Gastrocnemius medialis (tissue), 4 donors: ENCODE measurements around the gene HMCN2. TPM values are rescaled to one million over a fixed set of nuclear protein-coding genes. Genes with fewer than 3 reads are reported as not detected.

Experiments
- ATAC-seq, 2 donors: fragments of 150-250 bp; one replicate each; pipeline ENCODE4 v1.9.1; 2016
- DNase-seq, 2 donors: peaks; one replicate each; pipeline ENCODE4 v3.0.0-alpha.2; 2019
- H3K27ac ChIP-seq, 4 donors: fragments of 200-600 bp; sonication (generic); 1 replicate in 1 of 4; 2 replicates in 3 of 4; pipeline ENCODE4 v1.5.1; 2016 to 2018; ENCODE audit warnings: mild to moderate bottlenecking in 2 of 4, moderate library complexity in 1 of 4
- H3K27me3 ChIP-seq, 3 donors: fragments of 200-600 bp; sonication (generic) in 2 of 3; 1 replicate in 1 of 3; 2 replicates in 2 of 3; pipeline versions ENCODE4 v1.5.1 to v1.6.0; 2016 to 2019; ENCODE audit warnings: mild to moderate bottlenecking in 1 of 3, moderate library complexity in 1 of 3
- H3K36me3 ChIP-seq, 2 donors: fragments of 200-600 bp; sonication (generic) in 1 of 2; one replicate each; pipeline ENCODE4 v1.5.1; 2017 to 2018
- H3K4me1 ChIP-seq, 2 donors: fragments of 200-600 bp; sonication (generic) in 1 of 2; one replicate each; pipeline ENCODE4 v1.5.1; 2016 to 2017; ENCODE audit warnings: mild to moderate bottlenecking in 2 of 2
- H3K4me3 ChIP-seq, 4 donors: fragments of 200-600 bp; sonication (generic) in 3 of 4; 1 replicate in 1 of 4; 2 replicates in 3 of 4; pipeline ENCODE4 v1.5.1; 2016 to 2019; ENCODE audit warnings: mild to moderate bottlenecking in 2 of 4
- H3K9me3 ChIP-seq, 3 donors: fragments of 200-600 bp; sonication (generic) in 2 of 3; 1 replicate in 1 of 3; 2 replicates in 2 of 3; pipeline ENCODE4 v1.5.1; 2016 to 2019
- CTCF ChIP-seq, 5 experiments: fragments of 450-650 bp in 3 of 5; fragments of 200-600 bp in 2 of 5; sonication (generic) in 2 of 5; IDR thresholded peaks in 4 of 5; conservative IDR thresholded peaks in 1 of 5; 1 replicate in 4 of 5; 2 replicates in 1 of 5; pipeline ENCODE4 v1.5.1; 2016 to 2019; ENCODE audit warnings: antibody characterized with exemption in 5 of 5, mild to moderate bottlenecking in 3 of 5, moderate library complexity in 3 of 5
- POLR2A ChIP-seq, 2 donors: fragments of 450-650 bp; IDR thresholded peaks; one replicate each; pipeline ENCODE4 v1.6.1; 2017; ENCODE audit warnings: antibody characterized with exemption in 2 of 2, mild to moderate bottlenecking in 2 of 2, moderate library complexity in 2 of 2
- in situ Hi-C, 4 donors: fragments of 200-750 bp; cut with MboI; loops; one replicate each; pipeline versions ENCODE4 v1.15.0 to v1.8.0; 2017; ENCODE audit warnings: low sequenced_read_pairs in 4 of 4
- intact Hi-C: fragments of 100-400 bp; cut with DNase I; formaldehyde crosslinking; loops from one replicate; pipeline ENCODE4 v1.15.1; 2023; ENCODE audit warnings: low total_unique reads
- total RNA-seq, 4 donors: library from RNA; depleted of rRNA; stranded (reverse); fragments of >200 nt; gene quantifications; one replicate each; pipeline versions ENCODE4 v1.1.0 to v1.2.3, GENCODE V29; 2016

Gene HMCN2
- total RNA-seq, 4 donors from 2014 or later, result 1.9 to 8.5 (median 7.7) TPM

DNA sequence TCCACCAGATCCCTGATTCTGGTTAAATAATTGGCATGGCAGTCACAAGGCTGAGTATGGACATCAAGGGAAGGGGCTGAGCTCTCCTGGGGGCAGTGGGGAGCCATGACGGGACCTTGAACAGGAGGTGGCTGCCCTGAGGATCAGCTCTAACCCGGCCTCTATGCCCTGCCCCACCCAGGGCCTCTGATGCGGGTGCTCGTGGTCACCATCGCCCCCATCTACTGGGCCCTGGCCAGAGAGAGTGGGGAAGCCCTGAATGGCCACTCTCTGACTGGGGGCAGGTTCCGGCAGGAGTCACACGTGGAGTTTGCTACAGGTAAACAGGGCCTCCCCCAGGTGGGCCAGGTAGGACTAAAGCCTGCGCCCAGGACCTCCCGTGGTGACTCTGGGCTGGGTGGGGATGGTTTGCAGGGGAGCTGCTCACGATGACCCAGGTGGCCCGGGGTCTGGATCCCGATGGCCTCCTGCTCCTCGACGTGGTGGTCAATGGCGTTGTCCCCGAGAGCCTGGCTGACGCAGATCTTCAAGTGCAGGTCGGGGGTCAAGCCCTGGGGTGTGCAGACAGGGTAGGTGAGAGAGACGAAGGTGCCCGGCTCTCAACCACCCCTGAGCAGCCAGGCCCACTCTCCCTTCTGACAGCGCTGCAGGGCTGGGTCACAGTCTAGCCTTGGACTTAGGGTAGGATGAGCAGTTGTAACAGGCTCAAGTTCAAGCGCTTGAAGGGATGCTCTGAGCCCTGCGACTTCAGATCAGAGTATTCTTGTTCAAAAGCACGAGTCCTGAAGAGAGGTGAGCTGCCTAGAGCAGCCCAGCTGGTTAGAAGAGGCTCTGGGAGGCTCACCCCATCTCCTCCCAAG lies 159.3 kb downstream of the HMCN2 start:
- ATAC-seq (no peak), DNase-seq (no peak)
- Histone ChIP-seq H3K27ac (no peak overlapping the region), H3K27me3 (peaks cover 3 to 12% (median 8%) of the 10 kb centered on the region in 3 donors), H3K4me3 (no peak overlapping the region), H3K4me1 (no peaks in the 10 kb centered on the region), H3K9me3 (no peaks in the 10 kb centered on the region), H3K36me3 (no peaks in the 10 kb centered on the region)
- in situ Hi-C loops, result no loop called here
- intact Hi-C loops, result no loop called here
- TF ChIP-seq POLR2A (IDR thresholded peaks at IDR 0.05), result no peak
- no peak for TF ChIP-seq CTCF (IDR thresholded peaks at IDR 0.05 in 4 of 5, conservative IDR thresholded peaks at IDR 0.05 in 1 of 5)

GRCh38 chr9:130425741-130426466 lies 160.3 kb downstream of the HMCN2 start:
- no peak for ATAC-seq
- intact Hi-C loops, result no loop called here
- peaks cover 3 to 12% (median 8%) of the 10 kb centered on the region in 3 donors for H3K27me3 ChIP-seq
- H3K27ac ChIP-seq, result no peak overlapping the region
- in situ Hi-C loops, result no loop called here
- TF ChIP-seq CTCF (IDR thresholded peaks at IDR 0.05 in 4 of 5, conservative IDR thresholded peaks at IDR 0.05 in 1 of 5) (no peak), POLR2A (IDR thresholded peaks at IDR 0.05) (no peak)
- H3K9me3 ChIP-seq, result no peaks in the 10 kb centered on the region
- no peaks in the 10 kb centered on the region for H3K36me3 ChIP-seq
- no peaks in the 10 kb centered on the region for H3K4me1 ChIP-seq
- DNase-seq, result no peak
- no peak overlapping the region for H3K4me3 ChIP-seq

DNA sequence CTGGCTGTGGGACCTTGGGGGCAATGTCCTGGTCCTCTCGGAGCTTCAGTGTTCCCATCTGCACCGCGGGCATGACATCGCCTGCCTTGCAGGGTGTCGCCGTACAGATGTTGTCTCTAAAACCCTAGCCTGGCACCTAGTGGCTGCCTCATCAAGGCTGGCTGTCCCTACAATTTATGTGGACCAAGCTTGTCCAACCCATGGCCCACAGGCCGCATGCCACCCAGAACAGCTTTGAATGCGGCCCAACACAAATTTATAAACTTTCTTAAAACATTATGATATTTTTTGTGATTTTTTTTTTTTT lies 160.9 kb downstream of the HMCN2 start:
- intact Hi-C loops, result no loop called here

DNA sequence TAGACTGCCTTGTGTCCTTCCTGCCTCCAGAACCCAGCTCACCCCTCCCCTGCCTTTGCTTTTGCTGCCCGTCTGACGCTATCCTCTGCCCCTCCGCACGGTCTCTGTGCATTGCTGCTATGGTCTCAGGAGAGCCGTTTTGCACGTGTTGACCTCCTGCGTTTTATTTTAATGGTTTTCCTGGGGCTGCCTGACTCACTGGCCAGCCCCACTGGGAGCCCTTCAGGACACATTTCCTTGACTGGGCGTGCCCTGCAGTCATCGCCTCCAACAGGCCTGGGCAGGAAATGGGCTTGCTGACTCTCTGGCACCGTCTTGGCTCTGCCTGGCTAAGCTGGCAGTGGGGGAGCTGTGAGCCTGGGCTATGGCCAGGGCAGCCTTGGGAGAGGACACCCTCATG lies 161.3 kb downstream of the HMCN2 start:
- H3K36me3 ChIP-seq, result no peaks in the 10 kb centered on the region
- H3K27me3 ChIP-seq, result peaks cover 2 to 7% (median 3%) of the 10 kb centered on the region in 3 donors
- DNase-seq (peak in 1 of 2 donors; percentile 35), ATAC-seq (peak; percentile 45 to 57)
- intact Hi-C loops, result no loop called here
- in situ Hi-C loops, result no loop called here
- TF ChIP-seq POLR2A (IDR thresholded peaks at IDR 0.05) (no peak), CTCF (IDR thresholded peaks at IDR 0.05 in 4 of 5, conservative IDR thresholded peaks at IDR 0.05 in 1 of 5) (no peak)
- H3K4me3 ChIP-seq, result no peak overlapping the region
- H3K27ac ChIP-seq, result no peak overlapping the region
- no peaks in the 10 kb centered on the region for H3K9me3 ChIP-seq
- no peaks in the 10 kb centered on the region for H3K4me1 ChIP-seq

More for the DNA sequence above, 160.9 kb downstream of the HMCN2 start:
- no peaks in the 10 kb centered on the region for H3K9me3 ChIP-seq
- no peak overlapping the region for H3K27ac ChIP-seq
- no peaks in the 10 kb centered on the region for H3K36me3 ChIP-seq
- H3K4me1 ChIP-seq, result no peaks in the 10 kb centered on the region
- no peak overlapping the region for H3K4me3 ChIP-seq
- in situ Hi-C loops, result no loop called here
- TF ChIP-seq POLR2A (IDR thresholded peaks at IDR 0.05) (no peak), CTCF (IDR thresholded peaks at IDR 0.05 in 4 of 5, conservative IDR thresholded peaks at IDR 0.05 in 1 of 5) (no peak)
- no peak for DNase-seq
- H3K27me3 ChIP-seq, result peaks cover 3 to 8% (median 6%) of the 10 kb centered on the region in 3 donors
- ATAC-seq, result no peak
